GM12878 (cell line): Measurements from ENCODE around the gene ALKBH8. TPM values are rescaled to one million over a fixed set of nuclear protein-coding genes. Genes with fewer than 3 reads are reported as not detected.

Experiments
- ATAC-seq: fragments of 200-7000 bp; cut with Tn5 transposase; 3 replicates; pipeline ENCODE4 v1.9.1; 2020; ENCODE audit warnings: mild to moderate bottlenecking, moderate library complexity
- BruUV-seq: library from RNA; stranded (reverse); fragments of 400-500 nt; replicated peaks from 2 replicates; lab custom pipeline; 2021; lab: Mats Ljungman, UMichigan
- CTCF ChIA-PET: fragments of 300-600 bp; sonication (Branson Sonifier 250); formaldehyde crosslinking; extraction: SDS; loops from one replicate; lab custom pipeline; 2021; ENCODE audit warnings: inconsistent platforms; lab: Yijun Ruan, JAX
- POLR2A ChIA-PET: fragments of 350-600 bp; formaldehyde crosslinking; extraction: SDS; loops from one replicate; lab custom pipeline; 2021; ENCODE audit warnings: inconsistent platforms; lab: Charles Lee
- RAD21 ChIA-PET: fragments of 300-600 bp; sonication (Branson Sonifier 250); formaldehyde crosslinking; loops from one replicate; lab custom pipeline; 2023; ENCODE audit warnings: antibody characterized with exemption; ENCODE audit not compliant: unreplicated experiment; lab: Charles Lee
- SMC1A ChIA-PET: fragments of 300-600 bp; sonication (Branson Sonifier 250); formaldehyde crosslinking; loops from one replicate; lab custom pipeline; 2023; ENCODE audit not compliant: unreplicated experiment, uncharacterized antibody; lab: Charles Lee
- DNase-seq: peaks from one replicate; pipeline ENCODE4 v3.0.0-alpha.2; 2011; ENCODE audit warnings: low read depth, low spot score
- FAIRE-seq: peaks from 3 replicates; lab custom pipeline; 2011; peaks lifted over from hg19 to GRCh38; lab: Jason Lieb, UNC
- H2AFZ ChIP-seq: 2 replicates; pipeline ENCODE4 v1.6.0; 2011; ENCODE audit warnings: low read depth, low read length, control low read depth; ENCODE audit not compliant: control insufficient read depth
- H3K27ac ChIP-seq: 2 replicates; pipeline ENCODE4 v1.5.1; 2011; ENCODE audit warnings: control low read depth; ENCODE audit not compliant: control insufficient read depth, insufficient read depth
- H3K27me3 ChIP-seq, 2 experiments: replicated peaks in 1 of 2; 2 replicates each; pipeline versions ENCODE4 v1.6.0 to v1.6.1; 2011; ENCODE audit warnings: low read length in 1 of 2; ENCODE audit not compliant: control insufficient read depth in 2 of 2, insufficient read depth in 2 of 2
- H3K36me3 ChIP-seq, 2 experiments: 2 replicates each; pipeline ENCODE4 v1.5.1; 2011; ENCODE audit warnings: low read length in 1 of 2; ENCODE audit not compliant: control insufficient read depth in 2 of 2, insufficient read depth in 2 of 2
- H3K4me1 ChIP-seq: 2 replicates; pipeline ENCODE4 v1.6.1; 2011; ENCODE audit warnings: mild to moderate bottlenecking, low read length, moderate library complexity, mixed read lengths; ENCODE audit not compliant: control insufficient read depth, insufficient read depth
- H3K4me2 ChIP-seq: 2 replicates; pipeline ENCODE4 v1.6.0; 2011; ENCODE audit warnings: control low read depth; ENCODE audit not compliant: control insufficient read depth, insufficient read depth
- H3K4me3 ChIP-seq: fragments of 200-600 bp; sonication (generic); 2 replicates; pipeline ENCODE4 v1.5.1; 2016
- H3K79me2 ChIP-seq: 2 replicates; pipeline ENCODE4 v1.6.0; 2011; ENCODE audit warnings: low read length; ENCODE audit not compliant: control insufficient read depth, insufficient read depth
- H3K9ac ChIP-seq: 2 replicates; pipeline ENCODE4 v1.8.0; 2011; ENCODE audit warnings: low read length, control low read depth, mixed read lengths; ENCODE audit not compliant: control insufficient read depth, insufficient read depth
- H3K9me3 ChIP-seq: replicated peaks from 3 replicates; pipeline ENCODE4 v1.5.1; 2011; ENCODE audit warnings: mild to moderate bottlenecking, low read length; ENCODE audit not compliant: control insufficient read depth, insufficient read depth
- H4K20me1 ChIP-seq: 2 replicates; pipeline ENCODE4 v1.6.0; 2011; ENCODE audit not compliant: control insufficient read depth, insufficient read depth
- BCL11A ChIP-seq: IDR thresholded peaks from 2 replicates; pipeline ENCODE4 v1.6.1; 2011; ENCODE audit warnings: low read depth, low read length
- CBX3 ChIP-seq: fragments of 200-600 bp; sonication (generic); IDR thresholded peaks from 2 replicates; pipeline ENCODE4 v1.6.1; 2016; ENCODE audit warnings: low read depth, borderline replicate concordance
- CHD2 ChIP-seq: IDR thresholded peaks from 2 replicates; pipeline ENCODE4 v1.6.1; 2011; ENCODE audit warnings: low read depth, low read length, improper control_type of control experiment, borderline replicate concordance
- CTCF ChIP-seq, 3 experiments: IDR thresholded peaks in 2 of 3; conservative IDR thresholded peaks in 1 of 3; 2 replicates each; pipeline ENCODE4 v1.5.1; 2011; ENCODE audit warnings: low read depth in 3 of 3, low read length in 3 of 3, mild to moderate bottlenecking in 3 of 3, control low read depth in 2 of 3, moderate library complexity in 2 of 3, inconsistent platforms in 1 of 3, mixed read lengths in 1 of 3; ENCODE audit not compliant: control insufficient read depth in 2 of 3, insufficient read depth in 1 of 3; ENCODE audit errors: extremely low read depth in 1 of 3
- GATAD2B ChIP-seq: fragments of 450-650 bp; conservative IDR thresholded peaks from 2 replicates; pipeline ENCODE4 v1.6.1; 2017; ENCODE audit warnings: low read depth, mild to moderate bottlenecking, moderate library complexity
- SIN3A ChIP-seq: IDR thresholded peaks from 2 replicates; pipeline ENCODE4 v1.6.1; 2012; ENCODE audit warnings: low read depth, low read length, improper control_type of control experiment
- SMAD1 ChIP-seq: fragments of 450-650 bp; IDR thresholded peaks from 2 replicates; pipeline ENCODE4 v1.6.1; 2018; ENCODE audit warnings: mild to moderate bottlenecking, low read depth; ENCODE audit not compliant: partially characterized antibody
- TCF12 ChIP-seq: IDR thresholded peaks from 2 replicates; pipeline ENCODE4 v1.6.1; 2011; ENCODE audit warnings: low read depth, mild to moderate bottlenecking, low read length
- WGBS: methylation state at CpG from one replicate; pipeline ENCODE4 v1.1.6; 2016; ENCODE audit warnings: low lambda C conversion rate; ENCODE audit not compliant: insufficient replicate concordance, insufficient coverage; ENCODE audit errors: missing lambda C conversion rate; 5-methylcytosine and 5-hydroxymethylcytosine counted together
- in situ Hi-C: fragments of 300-500 bp; cut with MboI; formaldehyde crosslinking; loops from 9 replicates; pipeline ENCODE4 v1.14.3; 2018; ENCODE audit warnings: mixed read lengths
- intact Hi-C: fragments of 100-400 bp; cut with micrococcal nuclease; formaldehyde crosslinking; loops from one replicate; pipeline ENCODE4 v1.14.2; 2022; ENCODE audit not compliant: unreplicated experiment
- polyA plus RNA-seq, 11 experiments: library from polyadenylated mRNA; depleted of rRNA in 4 of 11; unstranded in 6 of 11; stranded (reverse) in 5 of 11; fragments of >200 nt; fragmentation: Nextera tagmentation in 4 of 11; fragmentation: Illumina TruSeq in 1 of 11; extraction: Ambion mirVana in 4 of 11; extraction: Trizol in 1 of 11; gene quantifications; 1 replicate in 1 of 11; 2 replicates in 10 of 11; pipeline versions ENCODE4 v1.2.1 to v1.2.3, GENCODE V29; 2011 to 2016; ENCODE audit warnings: inconsistent platforms in 2 of 11, missing spikeins in 2 of 11, low read depth in 1 of 11
- total RNA-seq, 4 experiments: library from RNA; depleted of rRNA in 3 of 4; stranded (reverse); fragments of >200 nt in 3 of 4; fragmentation: Illumina TruSeq in 1 of 4; extraction: Trizol in 1 of 4; gene quantifications; 2 replicates each; pipeline versions ENCODE4 v1.2.1 to v1.2.3, GENCODE V29; 2013 to 2021
- TF ChIP-seq, protein P1 (sequence below): IDR thresholded peaks from 2 replicates; pipeline ENCODE4 v1.6.1; 2012; ENCODE audit warnings: low read length, inconsistent platforms

The ALKBH8 gene
- total and polyA plus RNA-seq, 10 of the 15 experiments (the other 5 are each of a cell fraction or from before 2014, with no cell fraction given), result 4.6 to 13.1 (median 9.5) TPM

DNA sequence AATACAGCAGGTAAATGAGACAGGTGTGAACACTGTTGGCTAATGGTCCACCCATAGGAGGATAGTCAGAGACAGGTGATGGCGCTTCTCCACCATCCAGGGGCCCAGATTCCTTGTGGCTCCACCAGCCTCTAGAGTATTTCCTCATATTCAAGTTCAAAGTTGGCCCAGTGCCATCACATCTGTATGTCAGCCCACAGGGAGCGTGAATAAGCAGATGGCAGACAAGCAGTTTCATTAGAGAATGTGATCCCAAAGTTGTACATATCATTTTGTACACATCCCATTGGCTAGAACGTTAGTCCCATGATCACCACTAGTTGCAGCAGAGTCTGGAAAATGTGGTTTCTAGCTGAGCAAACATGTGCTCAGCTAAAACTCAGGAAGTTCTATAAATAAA, 96.9 kb downstream of the ALKBH8 start:
- Histone ChIP-seq H3K4me3 (no peak overlapping the region), H3K4me1 (no peaks in the 10 kb centered on the region), H3K79me2 (no peaks in the 10 kb centered on the region), H3K27me3 (no peaks in the 10 kb centered on the region; a peak in 1 of 4 replicates), H2AFZ (no peak overlapping the region), H3K9ac (no peak overlapping the region), H3K9me3 (no peaks in the 10 kb centered on the region), H3K4me2 (no peak overlapping the region), H3K27ac (no peak overlapping the region), H4K20me1 (no peaks in the 10 kb centered on the region), H3K36me3 (no peaks in the 10 kb centered on the region)
- TF ChIP-seq BCL11A (no peak), TCF12 (no peak), CTCF (IDR thresholded peaks at IDR 0.05 in 2 of 3, conservative IDR thresholded peaks at IDR 0.05 in 1 of 3; ENCODE audit: control insufficient read depth in 2 of 3, extremely low read depth in 1 of 3, insufficient read depth in 1 of 3, low read depth in 3 of 3, low read length in 3 of 3) (no peak), SIN3A (no peak), CHD2 (no peak), GATAD2B (no peak), SMAD1 (no peak), CBX3 (no peak)
- TF ChIP-seq, protein P1, sequence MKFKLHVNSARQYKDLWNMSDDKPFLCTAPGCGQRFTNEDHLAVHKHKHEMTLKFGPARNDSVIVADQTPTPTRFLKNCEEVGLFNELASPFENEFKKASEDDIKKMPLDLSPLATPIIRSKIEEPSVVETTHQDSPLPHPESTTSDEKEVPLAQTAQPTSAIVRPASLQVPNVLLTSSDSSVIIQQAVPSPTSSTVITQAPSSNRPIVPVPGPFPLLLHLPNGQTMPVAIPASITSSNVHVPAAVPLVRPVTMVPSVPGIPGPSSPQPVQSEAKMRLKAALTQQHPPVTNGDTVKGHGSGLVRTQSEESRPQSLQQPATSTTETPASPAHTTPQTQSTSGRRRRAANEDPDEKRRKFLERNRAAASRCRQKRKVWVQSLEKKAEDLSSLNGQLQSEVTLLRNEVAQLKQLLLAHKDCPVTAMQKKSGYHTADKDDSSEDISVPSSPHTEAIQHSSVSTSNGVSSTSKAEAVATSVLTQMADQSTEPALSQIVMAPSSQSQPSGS, result no peak
- ChIA-PET RAD21 (interaction anchor here (1.1 kb wide), 1 partner anchor 11 kb away, joined by 3 read pairs; no protein-coding TSS in a partner anchor), CTCF (no interaction called here), SMC1A (no interaction called here), POLR2A (no interaction called here)
- no peak for DNase-seq
- intact Hi-C loops, result no loop called here
- no peak for FAIRE-seq
- no peak for ATAC-seq
- 27% methylated on average over 3 of the region's 3 CpGs for WGBS
- no TSS peak for BruUV-seq
- in situ Hi-C loops, result no loop called here
